OCI-LY7 (cell line): ENCODE measurements around the gene TDRD7. TPM values are rescaled to one million over a fixed set of nuclear protein-coding genes. Genes with fewer than 3 reads are reported as not detected.

Experiments used
- BruUV-seq: library from RNA; stranded (reverse); fragments of 400-500 nt; replicated peaks from 2 replicates; lab custom pipeline; 2021; lab: Mats Ljungman, UMichigan
- CTCF ChIA-PET: fragments of 300-600 bp; sonication (Branson Sonifier 250); formaldehyde crosslinking; loops from one replicate; lab custom pipeline; 2022; ENCODE audit warnings: antibody characterized with exemption; ENCODE audit not compliant: unreplicated experiment; lab: Charles Lee
- POLR2A ChIA-PET: fragments of 300-600 bp; sonication (Branson Sonifier 250); formaldehyde crosslinking; loops from one replicate; lab custom pipeline; 2022; ENCODE audit warnings: antibody characterized with exemption; lab: Charles Lee
- DNase-seq: peaks from one replicate; pipeline ENCODE4 v3.0.0-alpha.2; 2015; ENCODE audit warnings: low spot score
- H2AFZ ChIP-seq: fragments of 200-600 bp; sonication (generic), shearing (Covaris generic); 2 replicates; pipeline ENCODE4 v1.6.1; 2014; ENCODE audit warnings: mild to moderate bottlenecking, antibody characterized with exemption, low read length, moderate library complexity
- H3K27ac ChIP-seq: fragments of 200-600 bp; sonication (generic); 2 replicates; pipeline ENCODE4 v1.5.1; 2014; ENCODE audit warnings: mixed run types, low read depth, mild to moderate bottlenecking, moderate library complexity, low read length, inconsistent platforms; ENCODE audit not compliant: poor library complexity, severe bottlenecking
- H3K36me3 ChIP-seq: fragments of 200-600 bp; sonication (generic); 2 replicates; pipeline ENCODE4 v1.6.1; 2014; ENCODE audit warnings: mild to moderate bottlenecking, antibody characterized with exemption, low read length, moderate library complexity, mixed read lengths; ENCODE audit not compliant: insufficient read depth
- H3K4me1 ChIP-seq: fragments of 200-600 bp; sonication (generic); 2 replicates; pipeline ENCODE4 v1.5.1; 2014; ENCODE audit warnings: mild to moderate bottlenecking, low read length; ENCODE audit not compliant: insufficient read depth, poor library complexity, severe bottlenecking
- H3K4me2 ChIP-seq: fragments of 200-600 bp; sonication (generic); 2 replicates; pipeline ENCODE4 v1.6.1; 2014; ENCODE audit warnings: mild to moderate bottlenecking, low read length
- H3K4me3 ChIP-seq: fragments of 200-600 bp; sonication (generic); 2 replicates; pipeline ENCODE4 v1.5.1; 2014; ENCODE audit warnings: mild to moderate bottlenecking, low read depth, low read length; ENCODE audit not compliant: poor library complexity, severe bottlenecking
- H3K79me2 ChIP-seq: fragments of 200-600 bp; sonication (generic); 2 replicates; pipeline ENCODE4 v1.6.1; 2016; ENCODE audit warnings: low read depth, mild to moderate bottlenecking, low read length, moderate library complexity, mixed read lengths; ENCODE audit not compliant: insufficient read depth
- H3K9me2 ChIP-seq: fragments of 200-600 bp; sonication (generic); 2 replicates; pipeline ENCODE4 v1.6.1; 2016; ENCODE audit warnings: mild to moderate bottlenecking, low read length, mixed read lengths; ENCODE audit not compliant: insufficient read depth
- H3K9me3 ChIP-seq: fragments of 200-600 bp; sonication (generic); 2 replicates; pipeline ENCODE4 v1.6.1; 2014; ENCODE audit warnings: mild to moderate bottlenecking, mixed run types, low read length, mixed read lengths
- H4K20me1 ChIP-seq: fragments of 200-600 bp; sonication (generic); 2 replicates; pipeline ENCODE4 v1.6.1; 2014; ENCODE audit warnings: mild to moderate bottlenecking, antibody characterized with exemption, low read length, moderate library complexity, mixed read lengths; ENCODE audit not compliant: insufficient read depth
- CTCF ChIP-seq: fragments of 200-600 bp; sonication (generic); conservative IDR thresholded peaks from 2 replicates; pipeline ENCODE4 v1.5.1; 2014; ENCODE audit warnings: mild to moderate bottlenecking, antibody characterized with exemption, low read length, moderate library complexity, mixed read lengths
- EZH2phosphoT487 ChIP-seq: fragments of 200-600 bp; sonication (generic); IDR thresholded peaks from 2 replicates; pipeline ENCODE4 v1.6.1; 2018; ENCODE audit warnings: low read depth, borderline replicate concordance, mild to moderate bottlenecking, mixed run types, antibody characterized with exemption, low read length, moderate library complexity, mixed read lengths
- intact Hi-C: fragments of 100-400 bp; cut with micrococcal nuclease; formaldehyde crosslinking; loops from one replicate; pipeline ENCODE4 v1.10.0; 2022; ENCODE audit not compliant: unreplicated experiment
- total RNA-seq, 2 experiments: library from RNA; depleted of rRNA in 1 of 2; stranded (reverse); fragments of >200 nt in 1 of 2; shearing (Covaris generic) in 1 of 2; gene quantifications; 2 replicates each; pipeline ENCODE4 v1.2.3, GENCODE V29; 2014 to 2022

Gene TDRD7
- total RNA-seq, 2 experiments from 2014 or later, result 4.0 to 6.1 TPM

GRCh38 chr9:97510797-97511654 is 99.1 kb downstream of the TDRD7 start:
- Histone ChIP-seq H3K36me3 (no peaks in the 10 kb centered on the region), H3K4me1 (no peaks in the 10 kb centered on the region), H3K79me2 (no peaks in the 10 kb centered on the region), H4K20me1 (no peaks in the 10 kb centered on the region), H2AFZ (no peak overlapping the region), H3K27ac (no peak overlapping the region), H3K9me2 (no peaks in the 10 kb centered on the region), H3K9me3 (no peaks in the 10 kb centered on the region), H3K4me2 (no peak overlapping the region), H3K4me3 (no peak overlapping the region)
- ChIA-PET POLR2A (no interaction called here), CTCF (no interaction called here)
- no TSS peak for BruUV-seq
- intact Hi-C loops, result no loop called here
- TF ChIP-seq EZH2phosphoT487, result no peak
- DNase-seq, result no peak

- H3K9me2 ChIP-seq, result no peaks in the 10 kb centered on the region
- no peaks in the 10 kb centered on the region for H3K4me1 ChIP-seq
- BruUV-seq, result no TSS peak
- POLR2A ChIA-PET, result no interaction called here
- no peaks in the 10 kb centered on the region for H3K9me3 ChIP-seq
- H3K79me2 ChIP-seq, result no peaks in the 10 kb centered on the region
- H3K27ac ChIP-seq, result no peak overlapping the region
- no peak overlapping the region for H3K4me3 ChIP-seq
- no peak for DNase-seq
- no peak overlapping the region for H2AFZ ChIP-seq
- no peak overlapping the region for H3K4me2 ChIP-seq
- intact Hi-C loops, result no loop called here
- CTCF ChIA-PET, result no interaction called here
- TF ChIP-seq CTCF (no peak), EZH2phosphoT487 (no peak)
- no peaks in the 10 kb centered on the region for H3K36me3 ChIP-seq
- H4K20me1 ChIP-seq, result no peaks in the 10 kb centered on the region
These were observed 99.9 kb downstream of the TDRD7 start for GRCh38 chr9:97511655-97512427.

- H2AFZ ChIP-seq, result no peak overlapping the region
- DNase-seq, result no peak
- H3K4me2 ChIP-seq, result no peak overlapping the region
- H3K79me2 ChIP-seq, result no peaks in the 10 kb centered on the region
- H3K9me2 ChIP-seq, result no peaks in the 10 kb centered on the region
- H3K4me3 ChIP-seq, result no peak overlapping the region
- no peaks in the 10 kb centered on the region for H4K20me1 ChIP-seq
- no peaks in the 10 kb centered on the region for H3K4me1 ChIP-seq
- no peaks in the 10 kb centered on the region for H3K36me3 ChIP-seq
- TF ChIP-seq EZH2phosphoT487, result no peak
- no peaks in the 10 kb centered on the region for H3K9me3 ChIP-seq
- H3K27ac ChIP-seq, result no peak overlapping the region
- intact Hi-C loops, result no loop called here
- ChIA-PET CTCF (no interaction called here), POLR2A (interaction anchor here (0.6 kb wide), 1 partner anchor 1103 kb away, joined by 6 read pairs; no protein-coding TSS in a partner anchor)
- BruUV-seq, result no TSS peak
These were observed 101.2 kb downstream of the TDRD7 start for GRCh38 chr9:97512966-97513560.
